Stimulated activated CD4-positive, alpha-beta T cell treated with anti-CD3 and anti-CD28 coated beads, Interleukin-1b, Interleukin-23, amount 100 ng/mL, for 24 hours (primary cell): ENCODE measurements around the gene TGM4.
"Not testable (repeated sequence)": the region's sequence is repeated elsewhere in the genome, so short reads cannot be mapped to it uniquely, and the experiment has no call there.

ENCODE experiments used
- DNase-seq, 4 experiments: peaks; one replicate each; pipeline ENCODE4 v3.0.0-alpha.2; 2020; ENCODE audit warnings: low read depth in 4 of 4, low spot score in 1 of 4

The TGM4 gene

DNA sequence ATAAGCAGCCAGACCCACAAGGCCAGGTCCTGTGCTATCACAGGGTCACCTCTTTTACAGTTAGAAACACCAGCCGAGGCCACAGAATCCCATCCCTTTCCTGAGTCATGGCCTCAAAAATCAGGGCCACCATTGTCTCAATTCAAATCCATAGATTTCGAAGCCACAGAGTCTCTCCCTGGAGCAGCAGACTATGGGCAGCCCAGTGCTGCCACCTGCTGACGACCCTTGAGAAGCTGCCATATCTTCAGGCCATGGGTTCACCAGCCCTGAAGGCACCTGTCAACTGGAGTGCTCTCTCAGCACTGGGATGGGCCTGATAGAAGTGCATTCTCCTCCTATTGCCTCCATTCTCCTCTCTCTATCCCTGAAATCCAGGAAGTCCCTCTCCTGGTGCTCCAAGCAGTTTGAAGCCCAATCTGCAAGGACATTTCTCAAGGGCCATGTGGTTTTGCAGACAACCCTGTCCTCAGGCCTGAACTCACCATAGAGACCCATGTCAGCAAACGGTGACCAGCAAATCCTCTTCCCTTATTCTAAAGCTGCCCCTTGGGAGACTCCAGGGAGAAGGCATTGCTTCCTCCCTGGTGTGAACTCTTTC, 39.6 kb downstream of the TGM4 start:
- DNase-seq: peak; percentile 39 to 54 (median 46)

DNA sequence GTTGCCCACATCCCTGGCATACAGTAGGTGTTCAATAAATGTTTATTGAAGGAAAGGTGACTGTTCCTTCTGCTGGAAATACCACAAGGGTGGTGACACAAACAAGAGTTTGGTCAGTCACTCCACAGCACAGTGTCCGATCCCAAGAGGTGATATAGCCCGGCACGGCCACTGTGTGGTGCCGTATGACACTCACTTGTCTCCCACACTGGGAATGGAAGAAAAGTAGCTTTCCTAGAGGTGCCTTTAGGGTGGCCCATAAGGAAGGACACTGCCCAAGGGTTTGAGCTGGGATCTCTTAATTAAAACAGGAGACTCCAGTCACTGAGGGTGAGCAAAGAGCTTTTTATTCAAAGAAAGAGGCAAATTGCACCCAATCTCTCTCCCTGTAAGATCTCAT, 40.5 kb downstream of the TGM4 start:
- DNase-seq: no peak

DNA sequence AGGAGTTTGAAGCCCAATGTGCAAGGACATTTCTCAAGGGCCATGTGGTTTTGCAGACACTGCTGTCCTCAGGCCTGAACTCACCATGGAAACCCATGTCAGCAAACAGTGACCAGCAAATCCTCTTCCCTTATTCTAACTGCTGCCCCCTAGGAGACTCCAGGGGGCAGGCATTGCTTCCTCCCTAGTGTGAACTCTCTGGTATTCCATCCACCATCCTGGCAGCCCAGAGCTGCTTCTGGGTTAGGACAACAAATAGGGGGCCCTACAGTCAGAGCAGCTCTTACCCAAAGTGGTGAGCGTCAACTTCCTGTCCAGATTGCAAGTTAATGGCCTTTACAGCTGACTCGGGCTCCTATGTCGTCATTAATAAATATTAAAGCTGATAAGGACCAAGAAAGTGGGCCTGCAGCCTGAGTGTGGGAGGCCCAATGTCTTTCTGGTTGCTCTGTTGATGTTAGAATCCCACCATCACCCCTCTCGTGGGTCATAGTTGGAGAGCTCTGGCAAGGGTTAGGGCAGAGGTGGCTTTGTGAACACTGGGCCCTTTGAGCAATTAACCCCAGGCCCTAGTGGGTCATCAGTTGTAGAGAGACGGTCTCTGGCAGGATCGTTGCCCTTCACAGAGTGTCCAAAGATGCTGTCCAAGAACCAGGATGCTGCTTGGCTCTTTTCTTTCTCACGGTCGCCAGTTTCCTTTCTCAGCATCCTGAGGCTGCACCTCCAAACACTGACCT, 41.5 kb downstream of the TGM4 start:
- no peak for DNase-seq

DNA sequence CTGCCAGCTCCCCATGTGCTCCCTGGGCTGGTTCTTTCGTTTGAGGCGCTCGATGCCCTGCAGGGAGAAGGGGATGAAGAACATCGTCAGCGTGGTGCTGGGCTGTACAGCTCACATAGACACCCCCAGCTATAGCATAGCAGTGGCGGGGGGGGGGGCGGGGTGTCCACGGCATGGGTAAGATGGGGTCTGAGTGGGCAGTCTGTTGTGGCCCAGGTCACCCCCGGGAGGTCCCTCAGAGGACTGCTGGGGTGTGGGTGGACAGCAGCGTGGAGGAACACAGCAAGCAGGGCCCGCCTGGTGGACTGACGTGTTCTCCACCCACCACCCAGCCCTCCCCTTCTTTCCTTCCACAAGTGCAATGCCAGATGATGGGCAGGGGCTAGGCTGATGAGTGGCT, 43.7 kb downstream of the TGM4 start:
- no peak for DNase-seq

DNA sequence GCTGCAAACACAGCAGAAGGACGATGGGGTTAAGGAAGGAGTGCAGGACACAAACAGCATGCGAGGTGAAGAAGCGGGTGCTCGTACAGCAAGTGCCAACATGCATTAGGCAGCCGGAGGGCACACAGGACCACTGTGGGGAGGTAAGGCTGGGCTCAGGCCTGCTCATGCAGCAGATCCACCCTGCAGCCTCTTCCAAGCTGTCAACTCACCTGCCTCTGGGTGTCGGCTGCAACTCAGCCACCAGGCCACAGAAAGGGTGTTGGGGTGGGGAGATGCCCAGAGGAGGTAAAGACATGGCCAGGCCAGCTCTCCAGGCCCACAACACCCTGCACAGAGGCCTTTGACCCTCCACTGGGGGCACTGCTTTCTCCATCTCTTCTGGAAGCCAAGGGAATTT, 44.2 kb downstream of the TGM4 start:
- DNase-seq: no peak

DNA sequence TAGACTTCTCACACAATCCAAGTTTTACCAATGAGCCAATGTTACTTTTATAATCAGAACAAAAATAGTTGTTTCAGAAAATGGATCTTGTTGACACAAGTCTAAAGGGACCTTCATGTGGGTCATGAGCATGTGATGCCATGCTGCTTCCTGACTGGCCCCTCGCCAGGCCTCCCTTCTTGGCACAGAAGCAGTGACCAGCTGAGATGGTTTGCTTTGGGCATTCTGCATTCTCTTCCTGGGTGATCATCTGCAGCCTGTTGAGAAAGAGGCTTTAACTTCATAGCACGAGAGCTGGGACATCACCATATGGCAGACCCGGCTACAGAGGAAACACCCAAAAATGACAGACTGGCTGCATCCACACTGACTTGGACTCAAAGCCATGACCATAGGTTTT, 45.7 kb downstream of the TGM4 start:
- no peak for DNase-seq

DNA sequence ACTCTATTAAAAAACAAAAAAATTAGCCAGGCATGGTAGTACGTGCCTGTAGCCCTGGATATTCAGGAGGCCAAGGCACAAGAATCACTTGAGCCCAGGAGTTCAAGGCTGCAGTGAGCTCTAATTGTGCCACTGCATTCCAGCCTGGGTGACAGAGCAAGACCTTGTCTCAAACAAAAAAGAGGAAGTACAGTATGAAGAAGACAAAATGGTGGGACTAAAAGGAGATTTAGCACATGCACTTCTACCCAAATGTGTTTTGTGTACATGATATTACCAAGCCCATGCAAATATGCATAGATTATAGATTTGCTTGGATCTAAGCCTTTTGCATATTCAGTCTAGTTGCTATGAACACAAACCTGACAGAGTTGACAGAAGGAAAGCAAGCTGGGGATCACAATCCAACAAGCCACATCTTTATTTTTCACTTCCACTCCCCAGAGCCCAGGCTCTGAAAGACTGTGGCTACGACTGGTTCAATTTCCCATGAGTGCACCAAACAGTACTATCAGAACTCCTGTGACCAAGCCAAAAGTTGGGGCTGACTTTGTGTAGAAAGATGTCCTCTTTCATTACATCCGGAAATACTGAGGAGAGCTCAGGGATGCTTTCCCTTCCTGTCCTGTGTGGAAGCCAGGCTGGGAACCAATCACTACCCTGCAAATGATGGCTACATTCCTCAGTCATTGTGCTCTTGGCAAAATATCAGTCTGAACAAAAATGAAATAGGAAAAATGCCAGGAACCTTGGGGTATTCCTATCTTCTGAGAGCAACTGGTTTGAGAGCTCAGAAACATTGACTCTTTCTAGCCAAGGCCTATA, 49.4 kb downstream of the TGM4 start:
- no peak for DNase-seq

DNA sequence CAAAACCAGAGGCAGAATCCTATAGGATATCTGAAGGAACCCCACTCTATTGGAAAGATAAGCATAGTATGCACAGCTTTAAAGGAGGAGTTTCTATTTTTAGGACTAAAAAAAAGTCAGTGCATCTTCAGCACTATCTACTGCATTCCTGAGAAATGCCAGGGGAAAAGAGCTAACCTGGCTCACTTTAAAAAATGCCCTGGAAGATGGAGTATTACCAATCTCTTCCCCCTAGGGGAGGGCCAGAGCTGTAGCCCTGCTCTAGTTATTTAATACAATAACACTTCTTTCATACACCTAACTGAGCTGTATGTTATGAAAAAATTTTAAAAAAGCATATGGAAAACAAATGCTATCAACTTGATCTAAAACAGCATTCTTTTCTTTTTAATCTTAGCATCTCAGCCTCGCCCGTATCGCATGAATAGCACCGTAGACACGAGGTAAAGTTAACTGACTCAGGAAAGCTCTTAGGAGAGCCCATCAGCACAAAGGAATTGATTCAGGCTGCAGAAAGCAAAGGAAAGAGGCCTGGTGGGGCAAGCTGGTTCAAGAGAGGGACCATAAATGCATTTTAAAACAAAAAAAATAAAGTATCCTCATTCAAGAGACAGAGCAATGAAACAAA, 50.2 kb downstream of the TGM4 start:
- DNase-seq: no peak

DNA sequence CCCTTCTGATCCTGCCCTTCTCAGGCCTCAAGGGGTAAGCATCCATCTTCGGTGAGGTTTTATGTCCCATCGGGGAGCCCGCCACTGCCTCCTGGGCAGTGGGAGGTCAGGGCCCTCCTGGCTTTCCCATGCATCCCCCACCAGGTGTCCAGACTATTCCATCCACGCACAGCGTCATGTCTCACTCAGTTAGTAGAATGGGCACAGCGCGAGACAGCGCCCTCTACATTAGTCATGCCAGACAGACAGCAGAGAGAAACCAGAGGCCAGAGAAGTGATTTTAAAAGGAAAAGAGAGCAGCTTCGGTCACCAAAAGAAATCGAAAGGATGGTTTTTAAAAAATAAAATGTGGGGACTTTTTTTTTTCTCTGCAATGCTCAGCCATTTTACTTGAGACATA, 51.8 kb downstream of the TGM4 start:
- DNase-seq: no peak

DNA sequence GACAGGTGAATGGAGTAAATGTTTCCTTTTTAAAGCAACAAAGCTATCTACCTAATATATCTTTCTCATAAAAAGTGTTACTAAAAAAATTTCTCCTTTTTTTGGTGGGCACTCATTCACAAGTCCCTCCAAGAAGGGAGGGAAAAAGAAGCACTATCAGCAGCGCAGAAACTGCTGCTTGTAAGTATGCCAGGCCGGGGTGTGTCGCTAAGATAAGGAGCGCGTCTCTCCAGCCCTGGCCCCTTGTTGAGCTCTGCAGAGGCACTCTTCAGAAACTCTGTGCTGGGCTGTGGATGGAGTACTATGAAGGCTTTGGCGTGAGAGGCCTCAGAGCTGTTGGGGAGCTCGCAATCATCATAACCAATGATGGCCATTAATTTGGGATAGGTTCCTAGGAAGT, 52.5 kb downstream of the TGM4 start:
- no peak for DNase-seq

DNA sequence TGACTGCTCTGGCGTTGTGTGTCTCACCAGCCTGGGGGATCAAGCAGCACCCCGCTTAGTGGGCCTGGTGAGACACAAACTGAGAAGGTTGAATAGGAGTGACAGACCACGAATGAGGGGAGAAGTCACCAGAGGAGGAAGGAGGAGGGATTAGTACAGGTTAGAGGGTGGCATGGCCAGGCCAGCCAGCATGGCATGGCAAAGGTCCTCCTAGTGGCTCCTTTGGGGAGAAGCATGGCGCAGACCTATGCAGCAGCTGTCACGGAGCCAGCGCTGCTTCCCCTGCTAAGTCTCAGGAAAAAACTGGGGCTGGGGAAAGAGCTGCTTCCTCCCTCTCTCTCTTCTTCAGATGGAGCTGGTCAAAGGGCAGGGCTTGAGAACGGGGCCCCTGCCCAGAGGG, 53.0 kb downstream of the TGM4 start:
- DNase-seq: no peak

DNA sequence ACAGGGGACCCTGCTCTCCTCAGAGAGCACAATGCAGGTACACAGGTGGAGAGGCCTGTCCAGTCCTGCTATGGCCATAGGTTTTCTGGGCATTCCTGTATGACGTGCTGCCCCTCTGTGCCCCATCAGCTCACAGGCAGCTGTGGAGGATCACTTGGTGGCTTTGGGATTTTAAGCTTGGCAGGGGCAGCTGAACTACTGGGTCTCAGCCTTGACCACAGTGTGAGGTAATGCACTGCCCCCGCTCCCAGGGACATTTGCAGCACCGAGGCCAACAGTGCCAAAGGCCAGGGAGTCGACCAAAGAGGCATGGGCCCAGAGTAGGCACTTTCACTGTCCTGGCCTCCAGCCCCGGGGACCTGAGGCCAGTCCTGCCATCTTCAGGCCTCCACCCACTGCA, 55.4 kb downstream of the TGM4 start:
- DNase-seq: no peak

DNA sequence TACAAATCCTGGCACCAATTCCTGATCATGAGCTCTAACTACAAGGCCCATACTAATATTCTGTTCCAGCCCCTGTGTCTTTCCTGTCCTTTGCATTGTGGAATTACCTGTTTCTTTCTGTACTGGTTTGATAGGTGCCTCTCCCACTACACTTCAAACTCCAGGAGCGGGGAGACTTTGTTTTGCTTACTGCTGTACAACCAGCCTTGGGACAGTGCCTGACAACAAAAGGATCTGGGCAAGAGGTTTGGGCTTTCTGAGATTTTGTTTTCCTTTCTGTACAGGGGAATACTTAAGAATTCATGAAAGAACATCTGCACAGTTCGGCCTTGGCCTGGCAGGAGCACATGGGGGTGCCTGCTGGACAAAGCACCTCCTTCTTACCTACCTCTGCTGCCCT, 56.5 kb downstream of the TGM4 start:
- no peak for DNase-seq

DNA sequence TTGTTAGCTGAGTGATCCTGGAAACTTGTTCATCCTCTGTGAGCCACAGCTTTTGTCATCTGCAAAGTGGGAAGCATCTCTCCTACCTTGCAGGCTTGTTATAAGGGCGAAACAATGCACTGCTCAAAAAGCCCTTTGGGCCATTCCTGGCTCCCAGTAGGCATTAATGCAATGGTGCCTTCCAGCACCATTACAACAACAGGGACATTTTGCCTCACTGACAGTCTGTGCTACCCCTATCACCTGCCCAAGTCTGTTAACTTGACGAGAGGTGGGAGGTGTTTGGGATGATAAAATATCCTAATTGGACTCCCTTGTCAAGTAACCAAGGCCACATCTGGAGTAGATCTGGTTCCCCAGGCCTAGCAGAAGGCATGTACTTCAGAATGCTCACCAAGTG, 57.4 kb downstream of the TGM4 start:
- DNase-seq: no peak

DNA sequence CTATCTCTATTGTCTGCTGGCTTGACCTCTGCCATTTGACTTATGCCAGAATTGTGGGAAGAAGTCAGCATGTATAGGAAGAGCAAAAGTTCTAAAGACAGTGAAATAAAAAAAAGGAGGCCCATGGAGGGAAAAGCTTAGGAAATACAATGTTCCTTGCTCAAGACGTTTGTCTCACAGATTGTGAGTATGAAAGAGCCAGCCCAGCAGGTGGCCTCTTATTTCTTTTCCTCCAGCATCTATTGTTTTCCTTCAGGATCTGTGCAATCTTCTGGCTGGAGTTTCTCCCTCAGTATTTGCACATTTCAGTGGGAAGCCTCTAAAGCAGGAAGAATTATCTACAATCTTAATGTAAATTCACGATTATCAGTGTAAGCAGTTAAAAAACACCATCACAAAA, 57.9 kb downstream of the TGM4 start:
- no peak for DNase-seq

DNA sequence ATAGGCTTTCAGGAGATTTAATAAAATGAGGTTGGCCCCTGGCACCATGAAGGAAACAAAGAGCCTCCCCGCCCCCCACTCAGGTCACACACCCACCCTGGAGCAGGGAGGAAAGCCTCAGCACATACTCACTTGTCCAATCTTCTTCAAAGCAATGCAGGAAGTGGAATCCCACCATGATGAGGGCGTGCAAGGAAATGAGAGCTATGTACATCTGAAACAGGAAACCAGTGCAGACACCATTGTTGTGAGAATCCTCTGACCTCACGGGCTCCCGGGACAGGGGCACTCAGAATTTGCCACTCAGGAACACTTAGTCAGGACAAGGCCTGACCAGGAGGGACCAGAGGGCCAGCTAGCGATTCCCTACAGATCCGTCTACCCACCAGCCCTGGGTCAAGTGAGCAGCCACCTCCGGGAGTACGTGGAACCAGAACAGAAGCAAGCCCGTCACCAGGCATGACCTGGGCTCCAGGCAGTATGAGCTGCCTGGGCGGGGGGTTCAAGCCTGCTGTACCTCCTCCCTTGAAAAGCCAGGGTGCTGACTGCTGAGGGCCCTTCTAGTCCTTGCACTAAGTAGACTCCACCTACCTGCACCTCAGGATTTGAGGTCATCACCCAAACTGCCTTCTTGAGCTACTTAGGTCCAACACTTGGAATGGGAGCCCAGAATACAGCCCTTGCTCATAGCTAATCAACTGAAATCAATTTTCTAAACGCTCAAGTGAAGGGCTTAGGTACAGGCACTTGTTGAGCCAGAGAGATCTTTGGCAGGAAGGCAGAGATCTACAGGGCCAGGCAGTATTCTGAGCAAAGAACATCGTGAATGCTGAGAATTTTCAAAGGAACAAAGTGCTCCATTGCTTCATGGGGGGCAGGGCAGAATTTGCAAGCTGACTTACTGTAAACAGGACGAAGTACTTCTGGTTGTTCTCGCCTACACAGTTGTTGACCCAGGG, 58.9 kb downstream of the TGM4 start:
- no peak for DNase-seq

DNA sequence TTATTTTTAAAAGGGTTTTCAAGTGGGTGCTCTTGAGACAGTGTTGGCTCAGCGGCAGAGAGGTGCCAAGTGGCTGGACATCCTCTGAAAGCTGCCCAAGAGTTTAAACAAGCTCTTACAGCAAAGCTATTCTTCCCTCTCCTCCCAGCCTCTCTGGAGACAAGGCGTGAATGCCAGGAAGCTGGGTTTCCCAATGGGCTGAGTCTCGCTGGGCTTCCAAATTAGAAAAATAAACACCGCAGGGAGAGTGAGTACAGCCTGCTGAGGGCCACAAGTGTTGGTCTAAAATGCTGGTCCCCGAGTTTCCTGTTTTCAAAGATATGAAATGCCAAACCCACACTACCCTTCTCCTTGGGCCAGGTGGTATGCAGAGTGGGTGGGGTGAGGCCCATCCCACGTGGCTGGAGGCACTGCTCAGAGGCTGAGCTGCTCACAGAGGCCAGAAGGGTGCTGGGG, 65.2 kb downstream of the TGM4 start:
- DNase-seq: no peak

DNA sequence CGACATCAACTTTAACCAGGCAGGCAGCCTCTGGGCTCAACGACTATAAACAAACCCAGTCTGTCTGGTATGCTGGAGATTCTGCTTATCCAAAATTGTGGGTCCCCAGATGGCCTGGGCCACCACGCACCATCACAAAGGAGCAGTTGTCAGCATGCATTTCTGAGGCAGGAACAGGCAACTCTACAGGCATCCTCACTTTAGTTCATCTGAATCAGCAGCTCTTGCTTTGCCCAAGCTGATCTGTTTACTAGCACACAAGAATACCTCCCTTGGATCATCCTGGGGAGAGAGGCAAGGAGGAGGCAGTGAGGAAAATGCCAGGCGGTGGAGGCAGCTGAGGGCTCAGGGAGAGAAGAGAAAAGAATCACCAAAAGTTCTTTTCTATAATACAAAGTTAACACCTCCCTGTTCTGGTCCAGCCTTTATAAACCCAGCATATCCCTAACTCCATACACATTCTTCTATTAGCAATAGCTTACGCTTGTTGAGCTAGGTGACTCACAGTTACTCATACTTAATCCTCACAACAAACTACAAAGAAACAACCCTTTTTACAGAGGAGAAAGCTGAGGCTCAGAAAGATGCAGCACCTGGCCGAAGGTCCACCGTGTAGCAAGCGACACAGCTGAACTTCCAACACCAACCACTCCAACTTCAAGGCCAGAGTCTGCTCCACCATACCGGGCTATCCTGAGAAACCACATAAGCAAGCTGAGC, 68.0 kb downstream of the TGM4 start:
- DNase-seq: no peak

DNA sequence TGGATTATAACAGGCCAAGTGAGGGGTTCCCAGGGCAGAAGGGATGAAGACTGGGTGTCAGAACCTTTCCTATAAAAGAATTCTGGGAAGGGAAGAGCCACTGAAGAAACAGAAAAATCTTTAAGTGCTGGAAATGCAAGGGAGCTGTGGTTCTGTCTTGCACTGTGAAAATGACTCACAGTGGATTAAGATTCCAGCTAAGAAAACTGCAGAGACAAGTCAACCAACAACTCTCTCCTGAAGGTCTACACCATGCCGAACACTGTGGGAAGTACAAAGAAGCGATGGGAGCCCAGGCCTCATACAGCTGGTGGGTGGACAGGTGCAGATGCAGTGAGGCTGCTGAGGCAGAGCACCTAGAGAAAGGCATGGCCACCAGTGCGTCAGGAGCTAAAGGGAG, 73.8 kb downstream of the TGM4 start:
- no peak for DNase-seq

DNA sequence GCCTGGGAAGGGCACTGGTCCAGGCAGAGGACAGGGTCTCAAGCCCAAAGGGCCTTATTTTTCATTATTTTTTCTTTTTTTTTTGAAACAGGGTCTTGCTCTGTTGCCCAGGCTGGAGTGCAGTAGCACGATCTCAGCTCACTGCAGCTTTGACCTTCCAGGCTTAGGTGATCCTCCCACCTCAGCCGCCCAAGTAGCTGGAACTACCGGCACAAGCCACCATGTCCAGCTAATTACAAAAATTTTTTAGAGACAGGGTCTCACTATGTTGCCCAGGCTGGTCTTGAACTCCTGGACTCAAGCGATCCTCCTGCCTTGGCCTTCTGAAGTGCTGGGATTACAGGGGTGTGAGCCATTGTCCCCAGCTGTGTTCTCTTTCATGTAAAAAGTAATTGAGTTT, 75.4 kb downstream of the TGM4 start:
- not testable (repeated sequence) for DNase-seq
